ENCODE data around the gene ZDHHC12.

GRCh38 chr9:128677794-128678193 is 46.1 kb downstream of the ZDHHC12 start:
- TF ChIP-seq CTCF (IDR thresholded peaks at IDR 0.05) (no peak), ZFX (IDR thresholded peaks at IDR 0.05; ENCODE audit: borderline replicate concordance) (no peak)

All from 22Rv1 (cell line).